ENCODE data around the gene ARHGEF6. TPM values are rescaled to one million over a fixed set of nuclear protein-coding genes. Genes with fewer than 3 reads are reported as not detected.

Gene ARHGEF6
- total RNA-seq, 2 experiments from 2014 or later, result 50.8 to 64.5 TPM

- DNase-seq (ENCODE audit: low spot score), result no peak
- no peaks in the 10 kb centered on the region for H4K20me1 ChIP-seq (ENCODE audit: insufficient read depth, low read length)
- H3K9me3 ChIP-seq (ENCODE audit: low read length), result no peaks in the 10 kb centered on the region
- no peak for TF ChIP-seq EZH2phosphoT487 (IDR thresholded peaks at IDR 0.05; ENCODE audit: borderline replicate concordance, low read depth, low read length)
- TF ChIP-seq CTCF (conservative IDR thresholded peaks at IDR 0.05; ENCODE audit: low read length), result no peak
- CTCF ChIA-PET (ENCODE audit: unreplicated experiment), result no interaction called here
- H3K36me3 ChIP-seq (ENCODE audit: insufficient read depth, low read length), result no peaks in the 10 kb centered on the region
- intact Hi-C loops (cut with micrococcal nuclease; ENCODE audit: unreplicated experiment), result no loop called here
- H2AFZ ChIP-seq (ENCODE audit: low read length), result no peak overlapping the region
- POLR2A ChIA-PET, result no interaction called here
- H3K9me2 ChIP-seq (ENCODE audit: insufficient read depth, low read length), result no peaks in the 10 kb centered on the region
- no peak overlapping the region for H3K27ac ChIP-seq (ENCODE audit: low read depth, low read length, poor library complexity, severe bottlenecking)
- H3K4me1 ChIP-seq (ENCODE audit: insufficient read depth, low read length, poor library complexity, severe bottlenecking), result no peaks in the 10 kb centered on the region
- H3K79me2 ChIP-seq (ENCODE audit: insufficient read depth, low read depth, low read length), result no peaks in the 10 kb centered on the region
- no peak overlapping the region for H3K4me2 ChIP-seq (ENCODE audit: low read length)
- no TSS peak for BruUV-seq (replicated peaks)
- H3K4me3 ChIP-seq (ENCODE audit: low read depth, low read length, poor library complexity, severe bottlenecking), result no peak overlapping the region
Measured at GRCh38 chrX:136620780-136621179, 160.0 kb downstream of the ARHGEF6 start.

- CTCF ChIA-PET (ENCODE audit: unreplicated experiment), result interaction anchor here (0.5 kb wide), 1 partner anchor 9 kb away, joined by 3 read pairs; no protein-coding TSS in a partner anchor
- H3K4me1 ChIP-seq (ENCODE audit: insufficient read depth, low read length, poor library complexity, severe bottlenecking), result no peaks in the 10 kb centered on the region
- H3K27ac ChIP-seq (ENCODE audit: low read depth, low read length, poor library complexity, severe bottlenecking), result no peak overlapping the region
Measured at GRCh38 chrX:136619899-136620505, 160.7 kb downstream of the ARHGEF6 start.

More at GRCh38 chrX:136619899-136620505, 160.7 kb downstream of the ARHGEF6 start:
- Histone ChIP-seq H3K9me3 (ENCODE audit: low read length) (no peaks in the 10 kb centered on the region), H3K4me3 (ENCODE audit: low read depth, low read length, poor library complexity, severe bottlenecking) (no peak overlapping the region), H3K4me2 (ENCODE audit: low read length) (no peak overlapping the region), H3K79me2 (ENCODE audit: insufficient read depth, low read depth, low read length) (no peaks in the 10 kb centered on the region), H2AFZ (ENCODE audit: low read length) (no peak overlapping the region), H4K20me1 (ENCODE audit: insufficient read depth, low read length) (no peaks in the 10 kb centered on the region), H3K36me3 (ENCODE audit: insufficient read depth, low read length) (no peaks in the 10 kb centered on the region), H3K9me2 (ENCODE audit: insufficient read depth, low read length) (no peaks in the 10 kb centered on the region)
- intact Hi-C loops (cut with micrococcal nuclease; ENCODE audit: unreplicated experiment), result no loop called here
- BruUV-seq (replicated peaks), result no TSS peak
- POLR2A ChIA-PET, result no interaction called here
- no peak for DNase-seq (ENCODE audit: low spot score)
- TF ChIP-seq EZH2phosphoT487 (IDR thresholded peaks at IDR 0.05; ENCODE audit: borderline replicate concordance, low read depth, low read length) (no peak), CTCF (conservative IDR thresholded peaks at IDR 0.05; ENCODE audit: low read length) (no peak)
